Measurements from ENCODE around the gene C2.
"Not testable (repeated sequence)": the region's sequence is repeated elsewhere in the genome, so short reads cannot be mapped to it uniquely, and the experiment has no call there.

The C2 gene

GRCh38 chr6:31899882-31900722, 27.4 kb upstream of the C2 start:
- no peak for DNase-seq

- DNase-seq: no peak
Observed at GRCh38 chr6:31900917-31901414, 26.6 kb upstream of the C2 start.

- DNase-seq: peak; percentile 82
Observed at GRCh38 chr6:31901415-31901952, 26.0 kb upstream of the C2 start.

- peak; percentile 92 for DNase-seq
Observed at GRCh38 chr6:31901953-31902643, 25.4 kb upstream of the C2 start, which contains the start of gene ZBTB12. Gene ZBTB12 (minus strand): TSS chr6:31902086. CDS start chr6:31901305, 781 bp downstream.

GRCh38 chr6:31903957-31904356, 23.6 kb upstream of the C2 start:
- peak; percentile 65 for DNase-seq

- no peak for DNase-seq
Observed at GRCh38 chr6:31905041-31905440, 22.5 kb upstream of the C2 start.

- DNase-seq: no peak
Observed at GRCh38 chr6:31906122-31906521, 21.4 kb upstream of the C2 start.

GRCh38 chr6:31906727-31907126, 20.8 kb upstream of the C2 start:
- not testable (repeated sequence) for DNase-seq

- DNase-seq: peak; percentile 64
Observed at GRCh38 chr6:31907158-31907813, 20.2 kb upstream of the C2 start.

- DNase-seq: not testable (repeated sequence)
Observed at GRCh38 chr6:31908255-31908654, 19.3 kb upstream of the C2 start.

GRCh38 chr6:31908791-31909190, 18.7 kb upstream of the C2 start:
- DNase-seq: no peak

- DNase-seq: not testable (repeated sequence)
Observed at GRCh38 chr6:31909298-31909697, 18.2 kb upstream of the C2 start.

GRCh38 chr6:31911826-31912585, 15.5 kb upstream of the C2 start:
- no peak for DNase-seq

- no peak for DNase-seq
Observed at GRCh38 chr6:31915351-31915750, 12.2 kb upstream of the C2 start.

GRCh38 chr6:31915756-31916155, 11.8 kb upstream of the C2 start:
- no peak for DNase-seq

- DNase-seq: no peak
Observed at GRCh38 chr6:31918069-31918720, 9.3 kb upstream of the C2 start.

- DNase-seq: no peak
Observed at GRCh38 chr6:31919624-31920303, 7.8 kb upstream of the C2 start.

- no peak for DNase-seq
Observed at GRCh38 chr6:31920811-31921210, 6.7 kb upstream of the C2 start.

GRCh38 chr6:31922942-31923341, 4.6 kb upstream of the C2 start:
- DNase-seq: peak; percentile 67

GRCh38 chr6:31927863-31928671, 550 bp downstream of the C2 start:
- DNase-seq: no peak

GRCh38 chr6:31928672-31928939, 1.1 kb downstream of the C2 start:
- no peak for DNase-seq
